GM23338 (cell line): ENCODE data around the gene TMEM209.

Experiments used
- CREB1 ChIP-seq: fragments of 250-450 bp; sonication (Bioruptor Pico); IDR thresholded peaks from 2 replicates; pipeline ENCODE4 v1.5.0; 2020; ENCODE audit warnings: low read depth, mild to moderate bottlenecking, moderate library complexity
- CTCF ChIP-seq, 2 experiments: fragments of 200-600 bp in 1 of 2; sonication (generic) in 1 of 2; conservative IDR thresholded peaks; 2 replicates each; pipeline versions ENCODE4 v1.5.1 to v1.6.1; 2016 to 2017; ENCODE audit warnings: antibody characterized with exemption in 2 of 2, low read depth in 2 of 2, mild to moderate bottlenecking in 2 of 2, moderate library complexity in 1 of 2
- ETS1 ChIP-seq: IDR thresholded peaks from 2 replicates; pipeline ENCODE4 v1.6.1; 2016; ENCODE audit warnings: antibody characterized with exemption
- EZH2 ChIP-seq: fragments of 200-600 bp; sonication (generic); IDR thresholded peaks from one replicate; pipeline ENCODE4 v1.8.0; 2017; ENCODE audit warnings: antibody characterized with exemption, mild to moderate bottlenecking, low read depth; ENCODE audit not compliant: unreplicated experiment
- EZH2phosphoT487 ChIP-seq: fragments of 200-600 bp; sonication (generic); IDR thresholded peaks from one replicate; pipeline ENCODE4 v1.8.1; 2018; ENCODE audit warnings: antibody characterized with exemption; ENCODE audit not compliant: unreplicated experiment
- JUNB ChIP-seq: IDR thresholded peaks from one replicate; pipeline ENCODE4 v1.6.1; 2016; ENCODE audit warnings: antibody characterized with exemption; ENCODE audit not compliant: unreplicated experiment
- NANOG ChIP-seq: IDR thresholded peaks from 2 replicates; pipeline ENCODE4 v1.6.1; 2016; ENCODE audit warnings: antibody characterized with exemption, borderline replicate concordance
- POLR2AphosphoS5 ChIP-seq: IDR thresholded peaks from 2 replicates; pipeline ENCODE4 v1.6.1; 2016; ENCODE audit warnings: antibody characterized with exemption, low read depth
- REST ChIP-seq: IDR thresholded peaks from one replicate; pipeline ENCODE4 v1.6.1; 2018; ENCODE audit warnings: antibody characterized with exemption; ENCODE audit not compliant: unreplicated experiment
- STAT1 ChIP-seq: IDR thresholded peaks from one replicate; pipeline ENCODE4 v1.6.1; 2016; ENCODE audit warnings: antibody characterized with exemption; ENCODE audit not compliant: unreplicated experiment
- ZNF114 ChIP-seq: fragments of 250-450 bp; sonication (Bioruptor Pico); IDR thresholded peaks from 2 replicates; pipeline ENCODE4 v1.5.0; 2020; ENCODE audit warnings: mild to moderate bottlenecking, moderate library complexity
- ZNF462 ChIP-seq: fragments of 250-450 bp; sonication (Bioruptor Pico); IDR thresholded peaks from 2 replicates; pipeline ENCODE4 v1.5.0; 2020; ENCODE audit warnings: mild to moderate bottlenecking, moderate library complexity

GRCh38 chr7:130146693-130147405, 58.4 kb downstream of the TMEM209 start:
- TF ChIP-seq CTCF (conservative IDR thresholded peaks at IDR 0.05; ENCODE audit: low read depth in 2 of 2) (no peak), CREB1 (CRISPR knock-in tag) (no peak), POLR2AphosphoS5 (no peak), EZH2phosphoT487 (no peak), REST (no peak), EZH2 (no peak), ETS1 (no peak), STAT1 (no peak), JUNB (no peak), ZNF462 (CRISPR knock-in tag) (no peak), NANOG (no peak), ZNF114 (CRISPR knock-in tag) (no peak)
